ENCODE data around the gene DSTYK.
"Not testable (repeated sequence)": the region's sequence is repeated elsewhere in the genome, so short reads cannot be mapped to it uniquely, and the experiment has no call there.

DSTYK gene

GRCh38 chr1:205236526-205236925 lies 25.0 kb upstream of the DSTYK start:
- intact Hi-C loops (cut with micrococcal nuclease) = no loop called here
- no peak overlapping the region for H3K4me3 Mint-ChIP-seq
- peak overlapping the region; percentile 96 for H3K27ac Mint-ChIP-seq
- no peaks in the 10 kb centered on the region for H3K27me3 Mint-ChIP-seq
- H3K36me3 Mint-ChIP-seq (ENCODE audit: low read depth) = peaks cover 53% of the 10 kb centered on the region
- H3K4me1 Mint-ChIP-seq (ENCODE audit: low read depth) = peaks cover 85% of the 10 kb centered on the region
- no peaks in the 10 kb centered on the region for H3K9me3 Mint-ChIP-seq

- Mint-ChIP-seq H3K27ac (peak overlapping the region; percentile 96), H3K4me1 (ENCODE audit: low read depth) (peaks cover 86% of the 10 kb centered on the region), H3K9me3 (no peaks in the 10 kb centered on the region), H3K27me3 (no peaks in the 10 kb centered on the region), H3K36me3 (ENCODE audit: low read depth) (peaks cover 53% of the 10 kb centered on the region), H3K4me3 (no peak overlapping the region)
- intact Hi-C loops (cut with micrococcal nuclease) = no loop called here
Measured at GRCh38 chr1:205235951-205236350, 24.4 kb upstream of the DSTYK start.

- peak overlapping the region; percentile 96 for H3K27ac Mint-ChIP-seq
- H3K4me1 Mint-ChIP-seq (ENCODE audit: low read depth) = peaks cover 91% of the 10 kb centered on the region
- peaks cover 62% of the 10 kb centered on the region for H3K36me3 Mint-ChIP-seq (ENCODE audit: low read depth)
- H3K9me3 Mint-ChIP-seq; H3K4me3 Mint-ChIP-seq; intact Hi-C loops (cut with micrococcal nuclease): not testable (repeated sequence)
- H3K27me3 Mint-ChIP-seq = peaks cover 12% of the 10 kb centered on the region
Measured at GRCh38 chr1:205233986-205234385, 22.5 kb upstream of the DSTYK start.

GRCh38 chr1:205232945-205233397 lies 21.5 kb upstream of the DSTYK start:
- H3K27ac Mint-ChIP-seq = peak overlapping the region; percentile 27
- H3K27me3 Mint-ChIP-seq = peaks cover 22% of the 10 kb centered on the region
- H3K4me1 Mint-ChIP-seq (ENCODE audit: low read depth) = peaks cover 90% of the 10 kb centered on the region
- H3K4me3 Mint-ChIP-seq = no peak overlapping the region
- intact Hi-C loops (cut with micrococcal nuclease) = no loop called here
- H3K36me3 Mint-ChIP-seq (ENCODE audit: low read depth) = peaks cover 67% of the 10 kb centered on the region
- H3K9me3 Mint-ChIP-seq = no peaks in the 10 kb centered on the region

GRCh38 chr1:205232127-205232820 lies 20.8 kb upstream of the DSTYK start:
- intact Hi-C loops (cut with micrococcal nuclease) = no loop called here
- Mint-ChIP-seq H3K36me3 (ENCODE audit: low read depth) (peaks cover 67% of the 10 kb centered on the region), H3K9me3 (no peaks in the 10 kb centered on the region), H3K27me3 (peaks cover 26% of the 10 kb centered on the region), H3K27ac (no peak overlapping the region), H3K4me1 (ENCODE audit: low read depth) (peaks cover 85% of the 10 kb centered on the region), H3K4me3 (no peak overlapping the region)

- H3K27ac Mint-ChIP-seq = peak overlapping the region; percentile 88
- intact Hi-C loops (cut with micrococcal nuclease) = no loop called here
- H3K36me3 Mint-ChIP-seq (ENCODE audit: low read depth) = peaks cover 63% of the 10 kb centered on the region
- peaks cover 38% of the 10 kb centered on the region for H3K27me3 Mint-ChIP-seq
- H3K4me1 Mint-ChIP-seq (ENCODE audit: low read depth) = peaks cover 85% of the 10 kb centered on the region
- H3K9me3 Mint-ChIP-seq = no peaks in the 10 kb centered on the region
- H3K4me3 Mint-ChIP-seq = peak overlapping the region; percentile 42
Measured at GRCh38 chr1:205230982-205231381, 19.5 kb upstream of the DSTYK start.

- Mint-ChIP-seq H3K27me3 (peaks cover 41% of the 10 kb centered on the region), H3K4me1 (ENCODE audit: low read depth) (peaks cover 78% of the 10 kb centered on the region)
Measured at GRCh38 chr1:205229916-205230700, 18.6 kb upstream of the DSTYK start.

GRCh38 chr1:205229399-205229871 lies 17.9 kb upstream of the DSTYK start:
- intact Hi-C loops (cut with micrococcal nuclease) = loop anchor here (1.0 kb wide), 1 partner anchor 27 kb away; no protein-coding TSS in a partner anchor
- H3K27ac Mint-ChIP-seq = peak overlapping the region; percentile 88
- peaks cover 41% of the 10 kb centered on the region for H3K27me3 Mint-ChIP-seq
- no peaks in the 10 kb centered on the region for H3K9me3 Mint-ChIP-seq
- H3K4me3 Mint-ChIP-seq = peak overlapping the region; percentile 91
- peaks cover 71% of the 10 kb centered on the region for H3K4me1 Mint-ChIP-seq (ENCODE audit: low read depth)
- peaks cover 51% of the 10 kb centered on the region for H3K36me3 Mint-ChIP-seq (ENCODE audit: low read depth)

More at GRCh38 chr1:205229916-205230700, 18.6 kb upstream of the DSTYK start:
- intact Hi-C loops (cut with micrococcal nuclease) = loop anchor here (1.0 kb wide), 1 partner anchor 26 kb away; no protein-coding TSS in a partner anchor
- no peaks in the 10 kb centered on the region for H3K9me3 Mint-ChIP-seq
- H3K4me3 Mint-ChIP-seq = peak overlapping the region; percentile 91
- peak overlapping the region; percentile 88 for H3K27ac Mint-ChIP-seq
- H3K36me3 Mint-ChIP-seq (ENCODE audit: low read depth) = peaks cover 58% of the 10 kb centered on the region

GRCh38 chr1:205228093-205228521 lies 16.6 kb upstream of the DSTYK start:
- H3K9me3 Mint-ChIP-seq = no peaks in the 10 kb centered on the region
- peaks cover 59% of the 10 kb centered on the region for H3K4me1 Mint-ChIP-seq (ENCODE audit: low read depth)
- peak overlapping the region; percentile 91 for H3K4me3 Mint-ChIP-seq
- intact Hi-C loops (cut with micrococcal nuclease) = no loop called here
- peak overlapping the region; percentile 88 for H3K27ac Mint-ChIP-seq
- H3K36me3 Mint-ChIP-seq (ENCODE audit: low read depth) = peaks cover 38% of the 10 kb centered on the region
- H3K27me3 Mint-ChIP-seq = peaks cover 41% of the 10 kb centered on the region

- H3K27me3 Mint-ChIP-seq = peaks cover 41% of the 10 kb centered on the region
- H3K36me3 Mint-ChIP-seq (ENCODE audit: low read depth) = peaks cover 33% of the 10 kb centered on the region
- peaks cover 54% of the 10 kb centered on the region for H3K4me1 Mint-ChIP-seq (ENCODE audit: low read depth)
- H3K27ac Mint-ChIP-seq = peak within 1 kb of the TSS; percentile 88
- H3K4me3 Mint-ChIP-seq = peak within 1 kb of the TSS; percentile 91
- intact Hi-C loops (cut with micrococcal nuclease) = no loop called here
- H3K9me3 Mint-ChIP-seq = no peaks in the 10 kb centered on the region
Measured at GRCh38 chr1:205227584-205228013, 16.1 kb upstream of the DSTYK start, which contains the start of gene TMCC2. TMCC2 (plus strand) TSS chr1:205227946; CDS start chr1:205228565, 619 bp downstream.

GRCh38 chr1:205226868-205227583 lies 15.5 kb upstream of the DSTYK start:
- intact Hi-C loops (cut with micrococcal nuclease) = no loop called here
- H3K4me3 Mint-ChIP-seq = peak overlapping the region; percentile 77
- H3K27ac Mint-ChIP-seq = no peak overlapping the region
- peaks cover 49% of the 10 kb centered on the region for H3K4me1 Mint-ChIP-seq (ENCODE audit: low read depth)
- H3K9me3 Mint-ChIP-seq = no peaks in the 10 kb centered on the region
- H3K27me3 Mint-ChIP-seq = peaks cover 41% of the 10 kb centered on the region
- H3K36me3 Mint-ChIP-seq (ENCODE audit: low read depth) = peaks cover 27% of the 10 kb centered on the region

- H3K4me1 Mint-ChIP-seq (ENCODE audit: low read depth) = peaks cover 43% of the 10 kb centered on the region
- peaks cover 41% of the 10 kb centered on the region for H3K27me3 Mint-ChIP-seq
- H3K9me3 Mint-ChIP-seq = no peaks in the 10 kb centered on the region
- H3K4me3 Mint-ChIP-seq = no peak overlapping the region
- H3K36me3 Mint-ChIP-seq (ENCODE audit: low read depth) = peaks cover 25% of the 10 kb centered on the region
- intact Hi-C loops (cut with micrococcal nuclease) = no loop called here
- H3K27ac Mint-ChIP-seq = no peak overlapping the region
Measured at GRCh38 chr1:205225901-205226765, 14.6 kb upstream of the DSTYK start.

GRCh38 chr1:205224736-205225135 lies 13.2 kb upstream of the DSTYK start:
- intact Hi-C loops (cut with micrococcal nuclease) = no loop called here
- Mint-ChIP-seq H3K4me3 (no peak overlapping the region), H3K9me3 (no peaks in the 10 kb centered on the region), H3K27ac (no peak overlapping the region), H3K4me1 (ENCODE audit: low read depth) (peaks cover 30% of the 10 kb centered on the region), H3K36me3 (ENCODE audit: low read depth) (peaks cover 17% of the 10 kb centered on the region), H3K27me3 (peaks cover 33% of the 10 kb centered on the region)

Data from dendritic cell treated with granulocyte-macrophage colony-stimulating factor and Interleukin-4, amounts not matched to agents 40 ng/mL and 50 ng/mL, for 4 days (primary cell).